ENCODE data around the gene LRMDA.
"Not testable (repeated sequence)": the region's sequence is repeated elsewhere in the genome, so short reads cannot be mapped to it uniquely, and the experiment has no call there.

- not testable (repeated sequence) for TF ChIP-seq CTCF, POLR2A (IDR thresholded peaks at IDR 0.05)
Observed at GRCh38 chr10:75516154-75516553, 84.7 kb downstream of the LRMDA start.
